ENCODE data around the gene EIF4E.

Gene EIF4E

GRCh38 chr4:98963538-98964433, 34.9 kb upstream of the EIF4E start:
- no peak overlapping the region for H3K27ac ChIP-seq
- TF ChIP-seq CTCF (conservative IDR thresholded peaks at IDR 0.05) = no peak

- H3K27ac ChIP-seq = no peak overlapping the region
- no peak for TF ChIP-seq CTCF (conservative IDR thresholded peaks at IDR 0.05)
Observed at GRCh38 chr4:98961770-98962169, 32.8 kb upstream of the EIF4E start.

GRCh38 chr4:98959411-98959810, 30.5 kb upstream of the EIF4E start:
- no peak overlapping the region for H3K27ac ChIP-seq
- no peak for TF ChIP-seq CTCF (conservative IDR thresholded peaks at IDR 0.05)

GRCh38 chr4:98958065-98958464, 29.1 kb upstream of the EIF4E start:
- no peak for TF ChIP-seq CTCF (conservative IDR thresholded peaks at IDR 0.05)
- H3K27ac ChIP-seq = no peak overlapping the region

GRCh38 chr4:98955229-98955628, 26.3 kb upstream of the EIF4E start:
- H3K27ac ChIP-seq = no peak overlapping the region
- no peak for TF ChIP-seq CTCF (conservative IDR thresholded peaks at IDR 0.05)

GRCh38 chr4:98951710-98952109, 22.8 kb upstream of the EIF4E start:
- H3K27ac ChIP-seq = no peak overlapping the region
- no peak for TF ChIP-seq CTCF (conservative IDR thresholded peaks at IDR 0.05)

GRCh38 chr4:98950925-98951324, 22.0 kb upstream of the EIF4E start:
- TF ChIP-seq CTCF (conservative IDR thresholded peaks at IDR 0.05) = no peak
- no peak overlapping the region for H3K27ac ChIP-seq
